Suprapubic skin (tissue), 4 donors: ENCODE measurements around the gene CELF5.

Experiments used
- POLR2A ChIP-seq, 2 donors: fragments of 450-650 bp; IDR thresholded peaks; one replicate each; pipeline ENCODE4 v1.6.1; 2017; ENCODE audit warnings: antibody characterized with exemption in 2 of 2, mild to moderate bottlenecking in 2 of 2, moderate library complexity in 2 of 2
- POLR2AphosphoS5 ChIP-seq, 3 donors: sonication (generic); formaldehyde crosslinking; IDR thresholded peaks; one replicate each; pipeline ENCODE4 v1.6.1; 2017; ENCODE audit warnings: antibody characterized with exemption in 3 of 3
- TF ChIP-seq, protein P1 (sequence below), 2 donors: fragments of 200-600 bp in 1 of 2; fragments of 450-650 bp in 1 of 2; sonication (generic) in 1 of 2; IDR thresholded peaks; one replicate each; pipeline ENCODE4 v1.5.1; 2016 to 2019; ENCODE audit warnings: antibody characterized with exemption in 2 of 2, mild to moderate bottlenecking in 1 of 2, moderate library complexity in 1 of 2

DNA sequence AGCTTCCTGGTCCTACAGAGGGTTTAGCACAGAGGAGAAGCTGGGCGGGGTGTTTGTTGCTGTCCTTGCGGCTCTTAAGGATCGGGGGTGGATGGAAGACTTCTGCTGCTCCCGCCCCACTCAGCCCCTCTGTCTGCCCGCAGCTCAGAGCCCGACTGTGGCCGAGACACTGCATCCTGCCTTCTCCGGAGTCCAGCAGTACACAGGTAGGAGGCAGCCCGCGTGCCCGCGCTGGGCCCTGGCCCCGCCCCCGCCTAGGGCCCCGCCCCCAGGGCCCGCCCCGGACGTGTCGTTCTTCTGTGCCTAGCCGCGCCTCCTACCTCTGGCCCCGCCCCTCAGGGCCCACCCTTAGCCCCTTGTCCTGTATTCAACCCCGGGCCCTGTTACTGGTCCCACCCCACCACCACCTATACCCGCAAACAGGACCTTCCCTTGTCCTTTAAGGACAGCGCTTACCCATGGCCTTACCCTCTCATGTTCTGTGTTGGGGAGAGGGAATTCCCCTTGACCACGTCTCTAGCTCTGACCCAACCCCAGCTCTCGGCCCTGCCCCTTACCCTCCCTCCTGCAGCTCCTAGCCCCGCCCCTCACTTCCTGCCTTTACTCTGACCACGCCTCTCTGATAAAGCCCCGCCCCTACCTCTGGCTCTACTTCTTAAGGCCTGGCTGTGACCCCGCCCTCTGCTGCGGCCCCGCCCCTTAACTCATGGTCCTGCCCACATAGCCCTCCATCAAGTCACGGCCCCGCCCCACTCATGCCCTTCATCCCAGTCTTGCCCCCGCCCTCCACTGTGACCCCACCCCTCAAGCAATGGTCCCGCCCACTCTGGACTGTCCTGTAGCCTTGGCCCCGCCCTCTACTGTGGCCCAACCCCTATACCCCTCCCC lies 60.5 kb downstream of the CELF5 start:
- TF ChIP-seq POLR2A (IDR thresholded peaks at IDR 0.05): no peak
- TF ChIP-seq, protein P1, sequence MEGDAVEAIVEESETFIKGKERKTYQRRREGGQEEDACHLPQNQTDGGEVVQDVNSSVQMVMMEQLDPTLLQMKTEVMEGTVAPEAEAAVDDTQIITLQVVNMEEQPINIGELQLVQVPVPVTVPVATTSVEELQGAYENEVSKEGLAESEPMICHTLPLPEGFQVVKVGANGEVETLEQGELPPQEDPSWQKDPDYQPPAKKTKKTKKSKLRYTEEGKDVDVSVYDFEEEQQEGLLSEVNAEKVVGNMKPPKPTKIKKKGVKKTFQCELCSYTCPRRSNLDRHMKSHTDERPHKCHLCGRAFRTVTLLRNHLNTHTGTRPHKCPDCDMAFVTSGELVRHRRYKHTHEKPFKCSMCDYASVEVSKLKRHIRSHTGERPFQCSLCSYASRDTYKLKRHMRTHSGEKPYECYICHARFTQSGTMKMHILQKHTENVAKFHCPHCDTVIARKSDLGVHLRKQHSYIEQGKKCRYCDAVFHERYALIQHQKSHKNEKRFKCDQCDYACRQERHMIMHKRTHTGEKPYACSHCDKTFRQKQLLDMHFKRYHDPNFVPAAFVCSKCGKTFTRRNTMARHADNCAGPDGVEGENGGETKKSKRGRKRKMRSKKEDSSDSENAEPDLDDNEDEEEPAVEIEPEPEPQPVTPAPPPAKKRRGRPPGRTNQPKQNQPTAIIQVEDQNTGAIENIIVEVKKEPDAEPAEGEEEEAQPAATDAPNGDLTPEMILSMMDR (IDR thresholded peaks at IDR 0.05): no peak
- no peak for TF ChIP-seq POLR2AphosphoS5 (IDR thresholded peaks at IDR 0.05)
